Measurements from ENCODE around the gene F7. TPM values are rescaled to one million over a fixed set of nuclear protein-coding genes. Genes with fewer than 3 reads are reported as not detected.

Gene F7
- total and polyA plus RNA-seq, 2 donors (not counting 3 experiments of a cell fraction or from before 2014, with no cell fraction given) = not detected

DNA sequence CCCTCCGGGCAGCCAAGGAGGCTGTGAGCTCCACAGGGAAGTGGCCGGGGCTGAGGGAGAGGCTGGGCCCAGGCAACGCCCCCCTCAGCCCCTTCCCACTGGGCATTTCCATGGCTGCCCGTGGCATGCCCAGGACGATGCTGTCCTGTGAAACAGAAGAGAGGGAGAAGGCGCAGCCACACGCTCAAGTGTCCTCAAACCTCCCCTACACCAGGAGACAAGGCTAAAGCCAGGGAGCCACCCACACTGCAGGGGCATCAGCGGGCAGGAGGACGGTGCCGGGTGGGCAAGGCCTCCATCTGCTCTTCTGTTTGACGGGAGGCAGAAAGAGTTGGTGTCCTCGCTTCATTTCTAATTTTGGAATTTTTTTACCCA is 38.7 kb downstream of the F7 start:
- no TSS peak for BruUV-seq (replicated peaks)
- peaks cover 0 to 2% of the 10 kb centered on the region in 2 experiments for H3K27me3 ChIP-seq (ENCODE audit: control insufficient read depth in 2 of 2, insufficient read depth in 2 of 2, low read length in 2 of 2)
- FAIRE-seq (no peak), DNase-seq (ENCODE audit: low read depth, low spot score) (no peak)
- ChIA-PET CTCF (no interaction called here), POLR2A (no interaction called here)
- dilution Hi-C loops (cut with MboI; ENCODE audit: extremely low pct_ligation_motif_present, low sequenced_read_pairs) (no loop called here), intact Hi-C loops (cut with micrococcal nuclease) (no loop called here)
- no peak overlapping the region for H3K9ac ChIP-seq (replicated peaks; ENCODE audit: extremely low read depth, insufficient read depth, low read length)
- no peaks in the 10 kb centered on the region for H3K79me2 ChIP-seq (ENCODE audit: control insufficient read depth, insufficient read depth, low read length)
- TF ChIP-seq FOS (IDR thresholded peaks at IDR 0.05; ENCODE audit: borderline replicate concordance, insufficient read depth, low read length) (no peak), POLR2A (IDR thresholded peaks at IDR 0.05; ENCODE audit: low read depth, low read length) (no peak), GATA2 (IDR thresholded peaks at IDR 0.05; ENCODE audit: insufficient read depth, insufficient read length, low read depth, low read length) (no peak), POLR2AphosphoS5 (IDR thresholded peaks at IDR 0.05; ENCODE audit: insufficient read depth, low read depth, low read length) (no peak), JUN (IDR thresholded peaks at IDR 0.05; ENCODE audit: borderline replicate concordance, insufficient read depth, insufficient read length, low read depth) (no peak), MYC (IDR thresholded peaks at IDR 0.05; ENCODE audit: low read depth, low read length) (no peak), EZH2 (IDR thresholded peaks at IDR 0.05; ENCODE audit: borderline replicate concordance, low read depth, low read length, severe bottlenecking) (no peak)
- TF ChIP-seq, protein P1, sequence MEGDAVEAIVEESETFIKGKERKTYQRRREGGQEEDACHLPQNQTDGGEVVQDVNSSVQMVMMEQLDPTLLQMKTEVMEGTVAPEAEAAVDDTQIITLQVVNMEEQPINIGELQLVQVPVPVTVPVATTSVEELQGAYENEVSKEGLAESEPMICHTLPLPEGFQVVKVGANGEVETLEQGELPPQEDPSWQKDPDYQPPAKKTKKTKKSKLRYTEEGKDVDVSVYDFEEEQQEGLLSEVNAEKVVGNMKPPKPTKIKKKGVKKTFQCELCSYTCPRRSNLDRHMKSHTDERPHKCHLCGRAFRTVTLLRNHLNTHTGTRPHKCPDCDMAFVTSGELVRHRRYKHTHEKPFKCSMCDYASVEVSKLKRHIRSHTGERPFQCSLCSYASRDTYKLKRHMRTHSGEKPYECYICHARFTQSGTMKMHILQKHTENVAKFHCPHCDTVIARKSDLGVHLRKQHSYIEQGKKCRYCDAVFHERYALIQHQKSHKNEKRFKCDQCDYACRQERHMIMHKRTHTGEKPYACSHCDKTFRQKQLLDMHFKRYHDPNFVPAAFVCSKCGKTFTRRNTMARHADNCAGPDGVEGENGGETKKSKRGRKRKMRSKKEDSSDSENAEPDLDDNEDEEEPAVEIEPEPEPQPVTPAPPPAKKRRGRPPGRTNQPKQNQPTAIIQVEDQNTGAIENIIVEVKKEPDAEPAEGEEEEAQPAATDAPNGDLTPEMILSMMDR (IDR thresholded peaks at IDR 0.05; ENCODE audit: extremely low read depth in 1 of 2, insufficient read depth in 1 of 2, low read depth in 1 of 2, low read length in 2 of 2) = no peak
- TF ChIP-seq, protein P2, sequence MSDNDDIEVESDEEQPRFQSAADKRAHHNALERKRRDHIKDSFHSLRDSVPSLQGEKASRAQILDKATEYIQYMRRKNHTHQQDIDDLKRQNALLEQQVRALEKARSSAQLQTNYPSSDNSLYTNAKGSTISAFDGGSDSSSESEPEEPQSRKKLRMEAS (IDR thresholded peaks at IDR 0.05; ENCODE audit: insufficient read depth, insufficient read length) = no peak
- H3K9me1 ChIP-seq (replicated peaks; ENCODE audit: control insufficient read depth, extremely low read depth, insufficient read depth, low read length) = no peaks in the 10 kb centered on the region
- no peak overlapping the region for H3K27ac ChIP-seq (ENCODE audit: insufficient read depth, low read depth, low read length)
- H3K4me3 ChIP-seq (replicated peaks in 1 of 3; ENCODE audit: insufficient read depth in 1 of 3, low read depth in 1 of 3, low read length in 3 of 3) = no peak overlapping the region
- H4K20me1 ChIP-seq (replicated peaks; ENCODE audit: control insufficient read depth, extremely low read depth, insufficient read depth, low read length) = no peaks in the 10 kb centered on the region
- H3K9me3 ChIP-seq (replicated peaks; ENCODE audit: control insufficient read depth, insufficient read depth, low read length) = no peaks in the 10 kb centered on the region
- no peaks in the 10 kb centered on the region for H3K36me3 ChIP-seq (ENCODE audit: control insufficient read depth in 2 of 2, extremely low read depth in 1 of 2, insufficient read depth in 2 of 2, low read length in 2 of 2)
- H3K4me2 ChIP-seq (ENCODE audit: insufficient read depth, low read length) = no peak overlapping the region
- H3K4me1 ChIP-seq (ENCODE audit: control insufficient read depth, extremely low read depth, insufficient read depth, low read length) = no peaks in the 10 kb centered on the region
- H2AFZ ChIP-seq (ENCODE audit: low read depth, low read length) = no peak overlapping the region
